ENCODE measurements around the gene VAPB.

The VAPB gene

GRCh38 chr20:58436868-58437645 is 48.0 kb downstream of the VAPB start:
- H3K4me3 ChIP-seq (ENCODE audit: control insufficient read depth, low read depth, low read length) = no peak overlapping the region
- no peak for TF ChIP-seq CTCF (conservative IDR thresholded peaks at IDR 0.05; ENCODE audit: control insufficient read depth, insufficient read depth, low read depth, low read length)
- DNase-seq (ENCODE audit: low read depth) = no peak

DNA sequence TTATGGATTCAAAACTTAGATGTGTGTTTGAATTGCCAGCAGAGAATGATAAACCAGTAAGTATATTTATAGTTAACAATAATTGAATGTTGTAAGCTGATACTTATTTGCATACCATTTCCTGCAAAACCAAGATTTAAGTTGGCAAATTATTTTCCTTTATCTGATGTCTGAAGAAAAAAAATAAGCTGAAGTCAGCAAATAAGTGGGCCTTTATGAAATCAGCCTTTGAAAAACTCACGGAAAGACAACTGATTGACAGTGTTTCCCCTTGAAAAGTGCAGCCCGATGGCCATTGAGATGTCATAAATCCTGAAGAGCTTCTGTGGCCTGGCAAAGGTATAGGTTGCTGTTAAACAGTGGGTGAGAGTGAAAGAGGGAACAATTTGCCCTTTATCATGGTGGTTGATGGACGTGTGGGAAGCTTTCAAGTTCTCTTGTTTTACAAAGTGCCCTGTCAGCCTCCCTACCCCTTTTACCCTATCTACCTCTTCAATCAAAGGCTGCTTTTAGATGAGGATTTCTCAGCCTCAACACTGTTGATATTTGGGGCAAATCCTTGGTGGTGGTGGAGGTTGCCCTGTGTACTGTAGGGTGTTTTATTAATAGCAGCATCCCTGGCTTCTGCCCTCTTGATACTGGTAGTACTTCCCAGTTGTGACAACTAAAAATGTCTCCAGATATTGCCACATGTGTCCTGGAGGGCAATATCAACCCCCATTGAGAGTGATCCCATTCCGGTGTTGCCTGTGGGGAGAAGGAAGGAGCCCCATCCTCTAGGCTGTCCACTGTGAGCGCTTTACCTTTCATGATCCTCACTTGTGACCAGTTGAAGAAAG is 50.2 kb downstream of the VAPB start:
- DNase-seq (ENCODE audit: low read depth) = no peak
- no peak for TF ChIP-seq CTCF (conservative IDR thresholded peaks at IDR 0.05; ENCODE audit: control insufficient read depth, insufficient read depth, low read depth, low read length)

DNA sequence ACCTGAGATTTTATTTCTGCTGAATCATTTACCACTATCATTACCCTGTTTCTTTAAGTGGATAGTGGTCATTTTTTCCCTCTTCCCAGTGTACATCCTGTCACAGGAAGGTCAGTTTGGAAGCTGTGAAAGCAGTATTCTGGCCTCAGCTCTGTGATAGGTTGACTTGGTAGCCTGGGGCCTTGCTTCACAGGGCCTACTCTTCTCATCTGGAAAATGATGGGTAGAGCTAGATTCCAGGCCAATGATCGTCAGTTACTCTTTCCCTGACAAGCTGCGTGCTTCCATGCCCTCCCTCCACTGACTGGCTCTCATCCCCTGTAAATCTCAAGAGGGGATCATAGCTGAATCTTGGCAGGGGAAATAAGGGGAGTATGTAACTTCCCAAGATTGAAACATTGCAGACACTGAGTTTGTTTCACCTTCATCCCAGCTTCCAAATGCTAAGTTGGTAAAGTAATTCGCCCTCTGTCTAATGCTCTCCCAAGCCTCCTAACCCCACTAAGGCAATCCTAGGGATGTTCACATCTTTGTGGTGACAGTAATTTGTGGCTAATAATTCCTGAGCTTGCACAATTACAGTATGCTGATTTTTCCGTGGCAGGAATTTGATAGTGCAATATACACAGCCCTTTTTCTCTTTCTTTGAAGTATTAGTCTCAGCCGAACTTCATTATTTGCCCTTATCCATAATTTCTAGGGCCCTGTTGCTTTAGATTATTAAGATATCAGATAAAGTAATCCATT is 51.2 kb downstream of the VAPB start:
- H3K4me3 ChIP-seq (ENCODE audit: control insufficient read depth, low read depth, low read length) = no peak overlapping the region
- TF ChIP-seq CTCF (conservative IDR thresholded peaks at IDR 0.05; ENCODE audit: control insufficient read depth, insufficient read depth, low read depth, low read length) = no peak
- DNase-seq (ENCODE audit: low read depth) = no peak

More for the DNA sequence above, 50.2 kb downstream of the VAPB start:
- no peak overlapping the region for H3K4me3 ChIP-seq (ENCODE audit: control insufficient read depth, low read depth, low read length)

GRCh38 chr20:58441723-58442122 is 52.7 kb downstream of the VAPB start:
- no peak overlapping the region for H3K4me3 ChIP-seq (ENCODE audit: control insufficient read depth, low read depth, low read length)
- TF ChIP-seq CTCF (conservative IDR thresholded peaks at IDR 0.05; ENCODE audit: control insufficient read depth, insufficient read depth, low read depth, low read length) = no peak

DNA sequence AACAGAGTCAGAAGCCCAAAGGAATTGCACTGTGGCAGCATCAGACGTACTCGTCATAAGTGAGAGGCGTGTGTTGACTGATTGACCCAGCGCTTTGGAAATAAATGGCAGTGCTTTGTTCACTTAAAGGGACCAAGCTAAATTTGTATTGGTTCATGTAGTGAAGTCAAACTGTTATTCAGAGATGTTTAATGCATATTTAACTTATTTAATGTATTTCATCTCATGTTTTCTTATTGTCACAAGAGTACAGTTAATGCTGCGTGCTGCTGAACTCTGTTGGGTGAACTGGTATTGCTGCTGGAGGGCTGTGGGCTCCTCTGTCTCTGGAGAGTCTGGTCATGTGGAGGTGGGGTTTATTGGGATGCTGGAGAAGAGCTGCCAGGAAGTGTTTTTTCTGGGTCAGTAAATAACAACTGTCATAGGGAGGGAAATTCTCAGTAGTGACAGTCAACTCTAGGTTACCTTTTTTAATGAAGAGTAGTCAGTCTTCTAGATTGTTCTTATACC is 55.8 kb downstream of the VAPB start:
- DNase-seq (ENCODE audit: low read depth) = no peak
- H3K4me3 ChIP-seq (ENCODE audit: control insufficient read depth, low read depth, low read length) = no peak overlapping the region
- no peak for TF ChIP-seq CTCF (conservative IDR thresholded peaks at IDR 0.05; ENCODE audit: control insufficient read depth, insufficient read depth, low read depth, low read length)

More at GRCh38 chr20:58441723-58442122, 52.7 kb downstream of the VAPB start:
- DNase-seq (ENCODE audit: low read depth) = no peak

DNA sequence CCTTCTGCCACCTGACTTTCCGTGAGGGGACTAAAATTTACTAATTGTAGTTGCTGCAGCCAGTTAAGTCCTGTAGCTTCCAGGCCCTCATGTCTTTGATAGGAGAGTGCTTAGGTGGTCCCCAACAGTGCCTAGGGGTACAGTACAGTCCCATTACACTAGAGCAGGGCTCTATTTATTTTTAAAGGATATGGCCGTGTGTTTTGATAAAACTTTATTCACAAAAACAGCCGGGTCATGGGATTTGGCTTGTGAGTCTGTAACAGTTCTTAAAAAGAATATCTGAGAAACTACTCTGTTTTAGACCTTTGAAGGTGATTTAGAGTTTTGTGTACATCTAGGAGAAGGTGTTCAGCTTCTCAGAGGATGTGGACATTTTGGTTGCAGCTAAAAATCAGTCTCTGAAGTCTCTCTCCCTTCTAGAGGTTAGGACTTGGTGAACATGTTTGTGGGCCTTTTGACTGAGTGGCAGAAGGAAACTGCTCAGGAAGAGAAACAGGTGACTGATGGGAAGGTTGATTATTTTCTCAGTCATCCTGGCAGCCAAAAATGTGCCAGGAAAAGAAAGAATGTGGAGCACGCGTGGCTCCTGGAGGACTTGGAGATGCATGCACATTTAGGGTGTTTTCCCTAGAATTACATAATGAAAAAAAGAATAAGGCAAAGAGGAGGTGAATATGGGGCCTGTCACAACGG is 57.4 kb downstream of the VAPB start:
- TF ChIP-seq CTCF (conservative IDR thresholded peaks at IDR 0.05; ENCODE audit: control insufficient read depth, insufficient read depth, low read depth, low read length) = no peak
- no peak overlapping the region for H3K4me3 ChIP-seq (ENCODE audit: control insufficient read depth, low read depth, low read length)
- DNase-seq (ENCODE audit: low read depth) = no peak
